Neural progenitor cell (in vitro differentiated cells): ENCODE results near the gene MOCOS. TPM values are rescaled to one million over a fixed set of nuclear protein-coding genes. Genes with fewer than 3 reads are reported as not detected.

ENCODE experiments used
- DNase-seq: peaks from one replicate; pipeline ENCODE4 v3.0.0-alpha.2; 2016; ENCODE audit warnings: low spot score
- H2AFZ ChIP-seq: fragments of 200-600 bp; sonication (generic); replicated peaks from 2 replicates; pipeline ENCODE4 v1.6.1; 2016; ENCODE audit warnings: antibody characterized with exemption
- H3F3A ChIP-seq: fragments of 200-600 bp; sonication (generic); 2 replicates; pipeline ENCODE4 v1.6.1; 2016; ENCODE audit warnings: antibody characterized with exemption, low read depth
- H3K27ac ChIP-seq: fragments of 200-600 bp; sonication (generic); 2 replicates; pipeline ENCODE4 v1.5.1; 2016; ENCODE audit warnings: mild to moderate bottlenecking
- H3K27me3 ChIP-seq: fragments of 200-600 bp; sonication (generic); 2 replicates; pipeline ENCODE4 v1.6.1; 2016; ENCODE audit warnings: mild to moderate bottlenecking, moderate library complexity
- H3K36me3 ChIP-seq: fragments of 200-600 bp; sonication (generic); 2 replicates; pipeline ENCODE4 v1.5.1; 2016
- H3K4me1 ChIP-seq: fragments of 200-600 bp; sonication (generic); 2 replicates; pipeline ENCODE4 v1.6.1; 2016; ENCODE audit warnings: mixed run types
- H3K4me2 ChIP-seq: fragments of 200-600 bp; sonication (generic); 2 replicates; pipeline ENCODE4 v1.6.1; 2016
- H3K4me3 ChIP-seq: fragments of 200-600 bp; sonication (generic); 2 replicates; pipeline ENCODE4 v1.5.1; 2016
- H3K79me2 ChIP-seq: fragments of 200-600 bp; sonication (generic); 2 replicates; pipeline ENCODE4 v1.6.1; 2016; ENCODE audit warnings: low read depth
- H3K9ac ChIP-seq: fragments of 200-600 bp; sonication (generic); 2 replicates; pipeline ENCODE4 v1.6.1; 2016
- H3K9me3 ChIP-seq: fragments of 200-600 bp; sonication (generic); 2 replicates; pipeline ENCODE4 v1.5.1; 2016; ENCODE audit warnings: low read depth
- H4K20me1 ChIP-seq: fragments of 200-600 bp; sonication (generic); 2 replicates; pipeline ENCODE4 v1.6.1; 2016; ENCODE audit warnings: low read depth
- H3K27ac Mint-ChIP-seq: 3 replicates; pipeline ENCODE4 v1.8.0; 2021; ENCODE audit warnings: mixed read lengths
- H3K27me3 Mint-ChIP-seq: 2 replicates; pipeline ENCODE4 v1.8.0; 2022; ENCODE audit warnings: low read depth, mild to moderate bottlenecking, inconsistent platforms, moderate library complexity, mixed read lengths; ENCODE audit not compliant: insufficient read depth
- H3K36me3 Mint-ChIP-seq: 3 replicates; pipeline ENCODE4 v1.8.0; 2021; ENCODE audit warnings: mixed read lengths
- H3K4me1 Mint-ChIP-seq: 3 replicates; pipeline ENCODE4 v1.8.0; 2021; ENCODE audit warnings: mixed read lengths
- H3K4me3 Mint-ChIP-seq: 3 replicates; pipeline ENCODE4 v1.8.0; 2021; ENCODE audit warnings: mild to moderate bottlenecking, moderate library complexity, mixed read lengths
- H3K9me3 Mint-ChIP-seq: 3 replicates; pipeline ENCODE4 v1.8.0; 2020; ENCODE audit warnings: mixed read lengths
- CTCF ChIP-seq: fragments of 200-600 bp; sonication (generic); IDR thresholded peaks from 2 replicates; pipeline ENCODE4 v1.5.1; 2017; ENCODE audit warnings: antibody characterized with exemption, mild to moderate bottlenecking
- EZH2 ChIP-seq: fragments of 200-600 bp; sonication (generic); IDR thresholded peaks from 2 replicates; pipeline ENCODE4 v1.6.1; 2017; ENCODE audit warnings: antibody characterized with exemption, mild to moderate bottlenecking, moderate library complexity
- EZH2phosphoT487 ChIP-seq: fragments of 200-600 bp; sonication (generic); IDR thresholded peaks from 2 replicates; pipeline ENCODE4 v1.6.1; 2017; ENCODE audit warnings: antibody characterized with exemption
- total RNA-seq: library from RNA; depleted of rRNA; stranded (reverse); fragments of >200 nt; gene quantifications from 2 replicates; pipeline ENCODE4 v1.2.3, GENCODE V29; 2015; ENCODE audit warnings: low replicate concordance

The MOCOS gene
- total RNA-seq, 1 donor from 2014 or later: 0.36 TPM

GRCh38 chr18:36152781-36153180 lies 34.5 kb upstream of the MOCOS start:
- H3K27me3 ChIP-seq: no peaks in the 10 kb centered on the region
- no peaks in the 10 kb centered on the region for H3K27me3 Mint-ChIP-seq
- no peaks in the 10 kb centered on the region for H3K9me3 Mint-ChIP-seq
- no peaks in the 10 kb centered on the region for H3K4me1 Mint-ChIP-seq
- peaks cover 26% of the 10 kb centered on the region for H3K36me3 Mint-ChIP-seq
- DNase-seq: no peak
- no peaks in the 10 kb centered on the region for H4K20me1 ChIP-seq
- peaks cover 9% of the 10 kb centered on the region for H3K36me3 ChIP-seq
- TF ChIP-seq CTCF (no peak), EZH2 (no peak), EZH2phosphoT487 (no peak)
- H3K4me2 ChIP-seq: no peak overlapping the region
- no peak overlapping the region for H2AFZ ChIP-seq
- no peak overlapping the region for H3K9ac ChIP-seq
- no peaks in the 10 kb centered on the region for H3K4me1 ChIP-seq
- no peak overlapping the region for H3K4me3 ChIP-seq
- no peaks in the 10 kb centered on the region for H3K9me3 ChIP-seq
- no peak overlapping the region for H3K27ac ChIP-seq
- no peak overlapping the region for H3K27ac Mint-ChIP-seq
- H3K4me3 Mint-ChIP-seq: no peak overlapping the region
- no peaks in the 10 kb centered on the region for H3F3A ChIP-seq
- no peaks in the 10 kb centered on the region for H3K79me2 ChIP-seq

GRCh38 chr18:36153203-36153602 lies 34.1 kb upstream of the MOCOS start:
- Histone ChIP-seq H3K4me1 (no peaks in the 10 kb centered on the region), H4K20me1 (no peaks in the 10 kb centered on the region), H3F3A (no peaks in the 10 kb centered on the region), H3K4me2 (no peak overlapping the region), H3K27me3 (no peaks in the 10 kb centered on the region), H3K4me3 (no peak overlapping the region), H3K27ac (no peak overlapping the region), H3K79me2 (no peaks in the 10 kb centered on the region), H3K36me3 (peaks cover 9% of the 10 kb centered on the region), H3K9me3 (no peaks in the 10 kb centered on the region), H2AFZ (no peak overlapping the region), H3K9ac (no peak overlapping the region)
- TF ChIP-seq CTCF (no peak), EZH2 (no peak), EZH2phosphoT487 (no peak)
- no peak overlapping the region for H3K27ac Mint-ChIP-seq
- no peaks in the 10 kb centered on the region for H3K4me1 Mint-ChIP-seq
- no peak overlapping the region for H3K4me3 Mint-ChIP-seq
- no peaks in the 10 kb centered on the region for H3K9me3 Mint-ChIP-seq
- no peak for DNase-seq
- no peaks in the 10 kb centered on the region for H3K27me3 Mint-ChIP-seq
- H3K36me3 Mint-ChIP-seq: peaks cover 26% of the 10 kb centered on the region

DNA sequence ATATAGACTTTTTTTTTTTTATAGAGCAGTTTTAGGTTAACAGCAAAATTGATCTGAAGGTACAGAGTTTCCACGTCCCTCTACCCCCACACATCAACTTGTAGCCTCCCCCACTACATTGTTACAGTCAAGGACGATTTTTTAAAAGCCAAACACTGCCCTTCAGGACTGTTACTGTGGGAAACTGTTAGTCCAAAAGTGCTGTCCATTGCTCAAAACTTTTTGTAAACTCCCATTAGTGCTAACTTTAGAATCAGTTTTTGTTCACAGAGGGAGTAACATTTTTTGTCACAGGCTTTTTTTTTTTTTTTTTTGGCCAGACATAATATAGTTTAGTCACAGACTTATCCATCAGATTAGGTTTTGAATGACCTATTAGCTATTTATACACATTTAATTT lies 33.5 kb upstream of the MOCOS start:
- Mint-ChIP-seq H3K4me3 (no peak overlapping the region), H3K27ac (no peak overlapping the region), H3K36me3 (peaks cover 28% of the 10 kb centered on the region), H3K9me3 (no peaks in the 10 kb centered on the region), H3K4me1 (no peaks in the 10 kb centered on the region), H3K27me3 (no peaks in the 10 kb centered on the region)
- no peak overlapping the region for H3K4me3 ChIP-seq
- H3K9ac ChIP-seq: no peak overlapping the region
- no peak overlapping the region for H2AFZ ChIP-seq
- H3K4me2 ChIP-seq: no peak overlapping the region
- no peak overlapping the region for H3K27ac ChIP-seq
- H4K20me1 ChIP-seq: no peaks in the 10 kb centered on the region
- no peaks in the 10 kb centered on the region for H3K4me1 ChIP-seq
- no peak for DNase-seq
- H3F3A ChIP-seq: no peaks in the 10 kb centered on the region
- peaks cover 9% of the 10 kb centered on the region for H3K36me3 ChIP-seq
- TF ChIP-seq CTCF: no peak
- TF ChIP-seq EZH2phosphoT487: no peak
- TF ChIP-seq EZH2: no peak
- no peaks in the 10 kb centered on the region for H3K9me3 ChIP-seq
- H3K79me2 ChIP-seq: no peaks in the 10 kb centered on the region
- H3K27me3 ChIP-seq: no peaks in the 10 kb centered on the region
